Coronary artery (tissue), 2 donors: ENCODE results near the gene AGO4.
"Not testable (repeated sequence)": the region's sequence is repeated elsewhere in the genome, so short reads cannot be mapped to it uniquely, and the experiment has no call there.

Experiments
- DNase-seq: peaks from one replicate; pipeline ENCODE4 v3.0.0-alpha.2; 2017; ENCODE audit warnings: low spot score
- H3K27ac ChIP-seq, 2 donors: fragments of 200-600 bp; sonication (generic); one replicate each; pipeline ENCODE4 v1.5.1; 2016 to 2019
- H3K4me3 ChIP-seq: fragments of 200-600 bp; sonication (generic); 2 replicates; pipeline ENCODE4 v1.5.1; 2016; ENCODE audit warnings: mild to moderate bottlenecking, moderate library complexity
- CTCF ChIP-seq: fragments of 200-600 bp; sonication (generic); IDR thresholded peaks from one replicate; pipeline ENCODE4 v1.5.1; 2019; ENCODE audit warnings: antibody characterized with exemption

AGO4 gene

DNA sequence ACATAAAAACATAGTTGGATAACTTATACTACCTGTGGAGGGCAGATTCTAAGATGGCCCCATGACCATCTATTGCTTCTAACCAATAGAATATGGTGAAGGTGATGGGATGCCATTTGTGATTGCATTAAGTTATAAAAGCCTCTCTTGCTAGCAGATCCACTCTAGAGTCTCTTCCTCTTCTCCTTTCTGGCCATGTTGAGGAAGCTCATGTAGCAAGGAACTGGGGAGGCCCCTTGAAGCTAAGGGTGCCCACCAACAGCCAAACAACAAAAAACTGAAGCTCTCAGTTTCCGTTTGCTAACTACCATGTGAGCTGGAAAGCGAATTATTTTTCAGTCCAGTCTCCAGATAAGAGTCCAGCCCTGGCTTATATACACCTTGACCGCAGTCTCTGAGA, 59.2 kb downstream of the AGO4 start:
- Histone ChIP-seq H3K27ac (no peak overlapping the region), H3K4me3 (no peak overlapping the region)
- DNase-seq, result no peak
- no peak for TF ChIP-seq CTCF

DNA sequence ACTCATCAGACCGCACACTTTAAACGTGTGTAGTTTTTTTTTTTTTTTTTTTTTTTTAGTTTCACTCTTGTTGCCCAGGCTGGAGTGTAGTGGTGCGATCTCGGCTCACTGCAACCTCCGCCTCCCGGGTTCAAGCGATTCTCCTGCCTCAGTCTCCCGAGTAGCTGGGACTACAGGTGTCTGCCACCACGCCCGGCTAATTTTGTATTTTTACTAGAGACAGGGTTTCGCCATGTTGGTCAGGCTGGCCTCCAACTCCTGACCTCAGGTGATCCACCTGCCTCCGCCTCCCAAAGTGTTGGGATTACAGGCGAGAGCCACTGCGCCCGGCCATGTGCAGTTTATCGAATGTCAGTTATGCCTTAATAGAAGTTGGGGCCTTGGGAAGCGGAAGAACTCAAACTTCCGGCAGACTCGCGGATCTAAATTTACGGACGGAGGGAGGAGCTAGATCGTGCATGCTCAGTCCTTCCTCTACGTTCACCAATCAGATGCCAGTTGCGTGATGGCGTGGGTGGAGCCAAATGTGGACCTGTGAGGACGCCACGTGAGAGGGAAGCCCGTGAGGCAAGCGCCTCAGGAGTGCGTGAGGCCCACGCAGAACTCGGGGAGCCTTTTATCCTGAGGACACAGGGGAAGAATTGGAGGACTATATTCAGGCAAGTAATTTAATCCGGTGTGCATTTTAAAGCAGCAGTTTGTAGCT, 61.6 kb downstream of the AGO4 start:
- not testable (repeated sequence) for DNase-seq, H3K4me3 ChIP-seq, H3K27ac ChIP-seq

DNA sequence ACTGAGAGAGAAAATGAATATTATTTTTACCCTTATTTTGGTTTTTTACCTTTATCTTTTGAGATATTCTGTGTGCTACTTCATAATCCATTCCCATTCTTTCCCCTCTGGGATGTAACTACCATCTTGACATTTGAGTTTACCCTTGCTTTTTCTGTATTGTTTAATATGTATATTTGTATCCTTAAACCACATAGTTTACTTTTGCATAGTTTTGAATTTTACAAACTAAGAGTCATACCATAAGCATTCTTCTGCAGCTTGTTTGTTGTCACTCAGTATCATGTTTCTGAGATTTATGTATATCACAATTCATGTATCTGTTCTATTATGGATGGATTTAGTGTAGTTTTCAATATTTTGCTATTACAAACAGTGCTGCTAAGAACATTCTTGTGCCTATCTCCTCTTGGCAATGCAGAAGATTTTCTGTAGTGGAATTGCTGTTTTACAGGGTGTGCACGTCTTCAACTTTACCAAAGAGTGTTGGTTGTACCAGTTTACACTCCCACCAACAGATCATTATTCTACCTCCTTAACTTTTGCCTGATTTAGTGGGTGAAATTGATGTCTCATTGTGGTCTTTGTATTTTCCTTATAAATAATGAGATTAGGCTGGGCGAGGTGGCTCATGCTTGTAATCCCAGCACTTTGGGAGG, 63.0 kb downstream of the AGO4 start:
- no peak for TF ChIP-seq CTCF
- no peak for DNase-seq
- H3K27ac ChIP-seq, result no peak overlapping the region
- no peak overlapping the region for H3K4me3 ChIP-seq

GRCh38 chr1:35873243-35873750, 65.5 kb downstream of the AGO4 start:
- no peak overlapping the region for H3K4me3 ChIP-seq
- TF ChIP-seq CTCF, result no peak

DNA sequence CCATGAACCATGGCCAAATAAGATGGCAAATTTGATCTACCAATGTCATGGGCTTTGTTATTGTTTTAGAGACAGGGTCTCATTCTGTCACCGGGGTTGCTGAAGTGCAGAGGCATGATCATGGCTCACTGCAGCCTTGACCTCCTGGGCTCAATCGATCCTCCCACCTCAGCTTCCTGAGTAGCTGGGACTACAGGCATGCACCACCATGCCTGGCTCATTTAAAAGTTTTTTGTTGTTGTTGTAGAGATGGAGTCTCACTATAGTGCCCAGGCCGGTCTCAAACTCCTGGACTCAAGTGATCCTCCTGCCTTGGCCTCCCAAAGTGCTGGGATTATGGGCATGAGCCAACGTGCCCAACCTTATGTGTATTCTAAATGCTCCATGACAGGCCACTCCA, 66.3 kb downstream of the AGO4 start:
- not testable (repeated sequence) for H3K27ac ChIP-seq, DNase-seq, H3K4me3 ChIP-seq

More at GRCh38 chr1:35873243-35873750, 65.5 kb downstream of the AGO4 start:
- no peak overlapping the region for H3K27ac ChIP-seq
- DNase-seq, result no peak

DNA sequence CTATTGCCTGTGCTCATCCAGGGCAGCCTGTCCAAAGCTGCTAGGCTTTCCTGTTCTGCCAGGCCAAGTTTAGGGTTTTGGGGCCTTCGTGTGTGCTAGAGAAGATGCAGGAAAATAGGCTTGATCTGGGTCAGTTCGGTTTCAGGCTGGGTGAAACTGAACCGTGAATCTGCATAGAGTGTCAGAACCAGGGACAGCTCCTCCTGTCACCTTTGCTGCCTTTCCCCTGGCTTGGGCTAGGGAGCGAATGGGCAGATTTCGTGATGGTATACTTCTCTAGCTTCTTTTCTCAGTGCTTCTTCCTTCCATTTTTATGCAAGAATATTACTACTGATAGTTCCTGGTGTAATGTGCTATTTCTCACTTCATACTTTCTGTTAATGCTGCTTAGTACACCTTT, 69.2 kb downstream of the AGO4 start:
- no peak for DNase-seq
- no peak for TF ChIP-seq CTCF
- Histone ChIP-seq H3K27ac (no peak overlapping the region), H3K4me3 (no peak overlapping the region)

DNA sequence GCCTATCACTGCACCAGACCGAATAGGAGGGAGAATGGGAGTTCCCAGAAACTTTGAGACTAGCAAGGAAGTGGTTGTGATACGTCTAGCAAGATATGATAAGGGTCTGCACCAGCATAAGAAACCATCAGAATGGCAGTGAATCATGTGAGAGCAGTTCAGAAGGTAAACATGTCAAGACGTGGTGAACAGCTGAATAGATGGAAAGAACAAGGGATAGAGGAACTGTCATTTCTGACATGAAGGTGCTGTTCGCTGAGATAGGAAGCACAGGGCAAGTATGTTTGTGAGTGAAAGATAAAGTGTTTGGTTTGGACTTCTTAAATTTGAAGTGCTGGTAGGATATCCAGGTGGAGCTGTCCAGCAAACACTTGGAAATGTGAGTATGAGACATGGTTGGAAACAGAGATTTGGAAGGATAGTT, 74.0 kb downstream of the AGO4 start:
- Histone ChIP-seq H3K4me3 (no peak overlapping the region), H3K27ac (no peak overlapping the region)
- DNase-seq, result no peak
- TF ChIP-seq CTCF, result no peak

DNA sequence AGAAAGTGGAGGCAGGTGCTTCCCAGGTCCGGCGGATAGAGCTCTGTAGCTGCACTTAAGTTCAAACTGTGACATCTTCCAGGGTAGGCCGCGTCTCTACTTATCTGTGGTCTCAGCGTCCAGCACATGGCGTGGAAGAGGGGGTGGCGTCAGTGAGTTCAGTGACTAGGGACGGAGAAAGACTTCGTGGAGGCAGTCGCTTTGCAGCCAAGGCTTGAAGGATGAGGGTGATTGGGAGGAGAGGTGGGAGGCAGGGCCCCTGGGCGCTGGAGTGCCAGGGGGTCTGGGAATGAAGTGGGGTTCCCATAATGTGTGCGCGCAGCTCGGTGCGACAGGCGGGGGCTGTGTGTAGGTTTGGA, 74.7 kb downstream of the AGO4 start:
- Histone ChIP-seq H3K27ac (peak overlapping the region; percentile 79 to 89), H3K4me3 (peak overlapping the region; percentile 96)
- TF ChIP-seq CTCF, result no peak
- no peak for DNase-seq
